Gastrocnemius medialis (tissue), 4 donors: ENCODE results near the gene RPL23.

Experiments used
- POLR2A ChIP-seq, 2 donors: fragments of 450-650 bp; IDR thresholded peaks; one replicate each; pipeline ENCODE4 v1.6.1; 2017; ENCODE audit warnings: antibody characterized with exemption in 2 of 2, mild to moderate bottlenecking in 2 of 2, moderate library complexity in 2 of 2
- TF ChIP-seq, protein P1 (sequence below), 5 experiments: fragments of 450-650 bp in 3 of 5; fragments of 200-600 bp in 2 of 5; sonication (generic) in 2 of 5; IDR thresholded peaks in 4 of 5; conservative IDR thresholded peaks in 1 of 5; 1 replicate in 4 of 5; 2 replicates in 1 of 5; pipeline ENCODE4 v1.5.1; 2016 to 2019; ENCODE audit warnings: antibody characterized with exemption in 5 of 5, mild to moderate bottlenecking in 3 of 5, moderate library complexity in 3 of 5

DNA sequence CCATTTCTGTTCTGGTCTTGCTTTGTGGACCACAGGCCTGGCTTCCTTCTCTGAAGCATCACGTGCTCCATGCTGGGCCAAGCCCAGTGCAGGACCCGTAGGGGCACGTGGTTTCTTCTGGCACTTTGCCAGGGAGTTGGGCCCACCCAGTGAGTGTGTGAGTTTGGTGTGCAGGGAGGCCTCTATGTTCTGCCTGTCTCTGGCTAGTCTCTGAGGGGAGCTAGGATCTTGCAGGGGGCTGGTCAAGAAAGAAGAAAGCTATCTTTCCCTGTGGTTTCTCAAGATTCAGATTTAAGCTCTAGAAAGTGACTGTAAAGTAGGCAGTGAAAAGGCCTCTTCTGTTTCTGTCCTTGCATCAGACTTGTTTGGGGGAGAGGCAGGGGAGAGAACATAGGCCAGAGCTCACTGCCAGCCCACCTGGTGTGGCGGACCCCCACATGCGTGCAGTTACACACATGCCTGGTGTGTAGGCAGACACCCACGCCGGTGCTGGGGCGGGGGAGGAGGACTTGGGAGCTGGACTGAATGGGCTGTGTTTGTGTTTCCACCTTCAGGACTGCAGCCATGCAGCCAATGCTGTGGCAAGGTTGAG is 28.2 kb upstream of the RPL23 start:
- no peak for TF ChIP-seq POLR2A (IDR thresholded peaks at IDR 0.05)
- TF ChIP-seq, protein P1, sequence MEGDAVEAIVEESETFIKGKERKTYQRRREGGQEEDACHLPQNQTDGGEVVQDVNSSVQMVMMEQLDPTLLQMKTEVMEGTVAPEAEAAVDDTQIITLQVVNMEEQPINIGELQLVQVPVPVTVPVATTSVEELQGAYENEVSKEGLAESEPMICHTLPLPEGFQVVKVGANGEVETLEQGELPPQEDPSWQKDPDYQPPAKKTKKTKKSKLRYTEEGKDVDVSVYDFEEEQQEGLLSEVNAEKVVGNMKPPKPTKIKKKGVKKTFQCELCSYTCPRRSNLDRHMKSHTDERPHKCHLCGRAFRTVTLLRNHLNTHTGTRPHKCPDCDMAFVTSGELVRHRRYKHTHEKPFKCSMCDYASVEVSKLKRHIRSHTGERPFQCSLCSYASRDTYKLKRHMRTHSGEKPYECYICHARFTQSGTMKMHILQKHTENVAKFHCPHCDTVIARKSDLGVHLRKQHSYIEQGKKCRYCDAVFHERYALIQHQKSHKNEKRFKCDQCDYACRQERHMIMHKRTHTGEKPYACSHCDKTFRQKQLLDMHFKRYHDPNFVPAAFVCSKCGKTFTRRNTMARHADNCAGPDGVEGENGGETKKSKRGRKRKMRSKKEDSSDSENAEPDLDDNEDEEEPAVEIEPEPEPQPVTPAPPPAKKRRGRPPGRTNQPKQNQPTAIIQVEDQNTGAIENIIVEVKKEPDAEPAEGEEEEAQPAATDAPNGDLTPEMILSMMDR (IDR thresholded peaks at IDR 0.05 in 4 of 5, conservative IDR thresholded peaks at IDR 0.05 in 1 of 5): no peak
